AG04449 (cell line): ENCODE results near the gene KLHDC8A.

ENCODE experiments used
- CTCF ChIA-PET: fragments of 350-600 bp; formaldehyde crosslinking; extraction: SDS; loops from one replicate; lab custom pipeline; 2021; ENCODE audit warnings: antibody characterized with exemption; lab: Yijun Ruan, JAX
- POLR2A ChIA-PET: fragments of 400-600, 350-600 bp; formaldehyde crosslinking; extraction: SDS; loops from one replicate; lab custom pipeline; 2020; ENCODE audit warnings: antibody characterized with exemption, inconsistent platforms; lab: Yijun Ruan, JAX
- DNase-seq: peaks from one replicate; pipeline ENCODE4 v3.0.0-alpha.2; 2010; ENCODE audit warnings: low read depth, low spot score
- H3K4me3 ChIP-seq: 2 replicates; pipeline ENCODE4 v1.5.1; 2011; ENCODE audit warnings: low read depth, mild to moderate bottlenecking, control low read depth, low read length
- CTCF ChIP-seq: IDR thresholded peaks from one replicate; pipeline ENCODE4 v1.5.1; 2011; ENCODE audit warnings: mild to moderate bottlenecking, moderate library complexity, low read length, control low read depth, inconsistent platforms; ENCODE audit not compliant: insufficient read depth; ENCODE audit errors: missing control alignments

Gene KLHDC8A

GRCh38 chr1:205343431-205344065 is 13.2 kb downstream of the KLHDC8A start:
- CTCF ChIA-PET = interaction anchor here (1.8 kb wide), 1 partner anchor 11 kb away, joined by 5 read pairs; no protein-coding TSS in a partner anchor
- peak; percentile 17 for TF ChIP-seq CTCF
- DNase-seq = no peak
- POLR2A ChIA-PET = no interaction called here
- H3K4me3 ChIP-seq = no peak overlapping the region

- no peak for TF ChIP-seq CTCF
- no peak for DNase-seq
- CTCF ChIA-PET = interaction anchor here (0.6 to 1.2 kb wide), 5 partner anchors 11 to 182 kb away, joined by 3 to 6 read pairs (median 4); no protein-coding TSS in a partner anchor
- POLR2A ChIA-PET = no interaction called here
- H3K4me3 ChIP-seq = no peak overlapping the region
Observed at GRCh38 chr1:205342986-205343385, 13.7 kb downstream of the KLHDC8A start.

- no peak overlapping the region for H3K4me3 ChIP-seq
- TF ChIP-seq CTCF = no peak
- DNase-seq = no peak
- ChIA-PET POLR2A (no interaction called here), CTCF (interaction anchor here (1.0 to 28.6 kb wide), 5 partner anchors 14 to 184 kb away, joined by 3 to 2093 read pairs (median 58); partner anchors contain the start of gene KLHDC8A)
Observed at GRCh38 chr1:205340676-205341075, 16.0 kb downstream of the KLHDC8A start.

GRCh38 chr1:205339717-205340116 is 17.0 kb downstream of the KLHDC8A start:
- DNase-seq = no peak
- no peak for TF ChIP-seq CTCF
- H3K4me3 ChIP-seq = no peak overlapping the region
- ChIA-PET POLR2A (no interaction called here), CTCF (interaction anchor here (1.3 to 28.6 kb wide), 7 partner anchors 9 to 184 kb away, joined by 3 to 2093 read pairs (median 58); partner anchors contain the start of genes KLHDC8A and NUAK2)

- no peak for TF ChIP-seq CTCF
- DNase-seq = no peak
- H3K4me3 ChIP-seq = no peak overlapping the region
- ChIA-PET CTCF (interaction anchor here (1.3 to 28.6 kb wide), 7 partner anchors 10 to 185 kb away, joined by 3 to 2093 read pairs (median 58); partner anchors contain the start of genes KLHDC8A and NUAK2), POLR2A (no interaction called here)
Observed at GRCh38 chr1:205339197-205339702, 17.5 kb downstream of the KLHDC8A start.

GRCh38 chr1:205338011-205338410 is 18.7 kb downstream of the KLHDC8A start:
- ChIA-PET CTCF (interaction anchor here (1.0 to 28.6 kb wide), 10 partner anchors 8 to 186 kb away, joined by 3 to 2093 read pairs (median 53); partner anchors contain the start of genes KLHDC8A and NUAK2), POLR2A (no interaction called here)
- H3K4me3 ChIP-seq = no peak overlapping the region
- no peak for DNase-seq
- TF ChIP-seq CTCF = no peak
